ENCODE data around the gene PLEK2. TPM values are rescaled to one million over a fixed set of nuclear protein-coding genes. Genes with fewer than 3 reads are reported as not detected.
"Not testable (repeated sequence)": the region's sequence is repeated elsewhere in the genome, so short reads cannot be mapped to it uniquely, and the experiment has no call there.

PLEK2 gene
- total RNA-seq, 4 donors from 2014 or later, result 0.44 to 0.94 TPM; not detected in 2

- Histone ChIP-seq H3K9me3 (no peaks in the 10 kb centered on the region), H3K36me3 (no peaks in the 10 kb centered on the region), H3K4me3 (no peak overlapping the region), H3K27ac (no peak overlapping the region), H3K27me3 (no peaks in the 10 kb centered on the region), H3K4me1 (peaks cover 33 to 42% of the 10 kb centered on the region in 2 donors)
- TF ChIP-seq POLR2A (IDR thresholded peaks at IDR 0.05) (no peak), CTCF (IDR thresholded peaks at IDR 0.05 in 4 of 5, conservative IDR thresholded peaks at IDR 0.05 in 1 of 5) (no peak)
- intact Hi-C loops (cut with DNase I; ENCODE audit: low total_unique reads) (no loop called here), in situ Hi-C loops (cut with MboI; ENCODE audit: low sequenced_read_pairs in 4 of 4) (no loop called here)
- ATAC-seq (no peak), DNase-seq (no peak)
These were observed 44.8 kb upstream of the PLEK2 start for GRCh38 chr14:67456732-67457131.

- intact Hi-C loops (cut with DNase I; ENCODE audit: low total_unique reads), result no loop called here
These were observed 41.8 kb upstream of the PLEK2 start for GRCh38 chr14:67453575-67454300.

GRCh38 chr14:67451667-67452066 lies 39.7 kb upstream of the PLEK2 start:
- intact Hi-C loops (cut with DNase I; ENCODE audit: low total_unique reads); DNase-seq; H3K4me3 ChIP-seq; H3K9me3 ChIP-seq; ATAC-seq; in situ Hi-C loops (cut with MboI; ENCODE audit: low sequenced_read_pairs in 4 of 4); H3K27ac ChIP-seq; H3K27me3 ChIP-seq; H3K4me1 ChIP-seq; H3K36me3 ChIP-seq: not testable (repeated sequence)

More at GRCh38 chr14:67453575-67454300, 41.8 kb upstream of the PLEK2 start:
- ATAC-seq, result no peak
- H3K4me3 ChIP-seq, result no peak overlapping the region
- DNase-seq, result no peak
- H3K27ac ChIP-seq, result no peak overlapping the region
- TF ChIP-seq CTCF (IDR thresholded peaks at IDR 0.05 in 4 of 5, conservative IDR thresholded peaks at IDR 0.05 in 1 of 5) (no peak), POLR2A (IDR thresholded peaks at IDR 0.05) (no peak)
- peaks cover 15 to 16% of the 10 kb centered on the region in 2 donors for H3K4me1 ChIP-seq
- H3K9me3 ChIP-seq, result no peaks in the 10 kb centered on the region
- no peaks in the 10 kb centered on the region for H3K36me3 ChIP-seq
- H3K27me3 ChIP-seq, result no peaks in the 10 kb centered on the region
- in situ Hi-C loops (cut with MboI; ENCODE audit: low sequenced_read_pairs in 4 of 4), result no loop called here

GRCh38 chr14:67449096-67449495 lies 37.1 kb upstream of the PLEK2 start:
- no peaks in the 10 kb centered on the region for H3K9me3 ChIP-seq
- H3K4me1 ChIP-seq, result no peaks in the 10 kb centered on the region
- no peaks in the 10 kb centered on the region for H3K36me3 ChIP-seq
- no peak overlapping the region for H3K27ac ChIP-seq
- intact Hi-C loops (cut with DNase I; ENCODE audit: low total_unique reads) (loop anchor here (5.0 kb wide), 1 partner anchor 38 kb away; the partner anchor contains the start of gene TMEM229B), in situ Hi-C loops (cut with MboI; ENCODE audit: low sequenced_read_pairs in 4 of 4) (loop anchor here in 2 of 4 donors (25.0 kb wide), 1 partner anchor 263 kb away; the partner anchor contains the start of gene RDH12 (in 2 of the 2))
- H3K27me3 ChIP-seq, result no peaks in the 10 kb centered on the region
- no peak overlapping the region for H3K4me3 ChIP-seq
- TF ChIP-seq POLR2A (IDR thresholded peaks at IDR 0.05), result no peak
- TF ChIP-seq CTCF (IDR thresholded peaks at IDR 0.05 in 4 of 5, conservative IDR thresholded peaks at IDR 0.05 in 1 of 5), result no peak
- DNase-seq (no peak), ATAC-seq (no peak)

- in situ Hi-C loops (cut with MboI; ENCODE audit: low sequenced_read_pairs in 4 of 4) (loop anchor here in 2 of 4 donors (25.0 kb wide), 1 partner anchor 265 kb away; the partner anchor contains the start of gene RDH12 (in 2 of the 2)), intact Hi-C loops (cut with DNase I; ENCODE audit: low total_unique reads) (loop anchor here (5.0 kb wide), 1 partner anchor 40 kb away; the partner anchor contains the start of gene TMEM229B)
- ATAC-seq (no peak), DNase-seq (no peak)
- H3K27ac ChIP-seq, result no peak overlapping the region
- no peaks in the 10 kb centered on the region for H3K4me1 ChIP-seq
- no peaks in the 10 kb centered on the region for H3K9me3 ChIP-seq
- no peak overlapping the region for H3K4me3 ChIP-seq
- TF ChIP-seq CTCF (IDR thresholded peaks at IDR 0.05 in 4 of 5, conservative IDR thresholded peaks at IDR 0.05 in 1 of 5) (no peak), POLR2A (IDR thresholded peaks at IDR 0.05) (no peak)
- no peaks in the 10 kb centered on the region for H3K36me3 ChIP-seq
- H3K27me3 ChIP-seq, result no peaks in the 10 kb centered on the region
These were observed 35.0 kb upstream of the PLEK2 start for GRCh38 chr14:67447033-67447381.
